Measurements from ENCODE around the gene ZNF768. TPM values are rescaled to one million over a fixed set of nuclear protein-coding genes. Genes with fewer than 3 reads are reported as not detected.
"Not testable (repeated sequence)": the region's sequence is repeated elsewhere in the genome, so short reads cannot be mapped to it uniquely, and the experiment has no call there.

Gene ZNF768
- total RNA-seq, 1 donor from 2014 or later, result 45.6 TPM

- TF ChIP-seq CTCF (IDR thresholded peaks at IDR 0.05; ENCODE audit: partially characterized antibody, unreplicated experiment), result no peak
- Mint-ChIP-seq H3K9me3 (ENCODE audit: unreplicated experiment) (no peaks in the 10 kb centered on the region), H3K27me3 (ENCODE audit: unreplicated experiment) (peaks cover 4% of the 10 kb centered on the region), H3K4me3 (ENCODE audit: unreplicated experiment) (no peak overlapping the region), H3K4me1 (ENCODE audit: low read depth, unreplicated experiment) (no peaks in the 10 kb centered on the region), H3K36me3 (ENCODE audit: unreplicated experiment) (no peaks in the 10 kb centered on the region), H3K27ac (ENCODE audit: unreplicated experiment) (no peak overlapping the region)
- no peak for DNase-seq
These were observed 44.0 kb downstream of the ZNF768 start for GRCh38 chr16:30482366-30482765.

- H3K9me3 Mint-ChIP-seq (ENCODE audit: unreplicated experiment), result no peaks in the 10 kb centered on the region
- no peak overlapping the region for H3K27ac Mint-ChIP-seq (ENCODE audit: unreplicated experiment)
- TF ChIP-seq CTCF (IDR thresholded peaks at IDR 0.05; ENCODE audit: partially characterized antibody, unreplicated experiment), result no peak
- H3K4me1 Mint-ChIP-seq (ENCODE audit: low read depth, unreplicated experiment), result no peaks in the 10 kb centered on the region
- no peaks in the 10 kb centered on the region for H3K36me3 Mint-ChIP-seq (ENCODE audit: unreplicated experiment)
- no peak overlapping the region for H3K4me3 Mint-ChIP-seq (ENCODE audit: unreplicated experiment)
- no peak for DNase-seq
- peaks cover 2% of the 10 kb centered on the region for H3K27me3 Mint-ChIP-seq (ENCODE audit: unreplicated experiment)
These were observed 45.0 kb downstream of the ZNF768 start for GRCh38 chr16:30481381-30481780.

GRCh38 chr16:30478766-30479478, 47.4 kb downstream of the ZNF768 start:
- Mint-ChIP-seq H3K27ac (ENCODE audit: unreplicated experiment) (no peak overlapping the region), H3K4me1 (ENCODE audit: low read depth, unreplicated experiment) (no peaks in the 10 kb centered on the region), H3K36me3 (ENCODE audit: unreplicated experiment) (no peaks in the 10 kb centered on the region), H3K4me3 (ENCODE audit: unreplicated experiment) (no peak overlapping the region), H3K9me3 (ENCODE audit: unreplicated experiment) (no peaks in the 10 kb centered on the region), H3K27me3 (ENCODE audit: unreplicated experiment) (peaks cover 2% of the 10 kb centered on the region)
- TF ChIP-seq CTCF (IDR thresholded peaks at IDR 0.05; ENCODE audit: partially characterized antibody, unreplicated experiment), result no peak
- DNase-seq, result no peak

GRCh38 chr16:30477773-30478172, 48.6 kb downstream of the ZNF768 start:
- not testable (repeated sequence) for H3K4me3 Mint-ChIP-seq (ENCODE audit: unreplicated experiment); H3K27me3 Mint-ChIP-seq (ENCODE audit: unreplicated experiment); H3K4me1 Mint-ChIP-seq (ENCODE audit: low read depth, unreplicated experiment); H3K36me3 Mint-ChIP-seq (ENCODE audit: unreplicated experiment); DNase-seq; H3K9me3 Mint-ChIP-seq (ENCODE audit: unreplicated experiment); H3K27ac Mint-ChIP-seq (ENCODE audit: unreplicated experiment)

GRCh38 chr16:30476991-30477390, 49.4 kb downstream of the ZNF768 start:
- DNase-seq, result no peak
- H3K4me3 Mint-ChIP-seq (ENCODE audit: unreplicated experiment), result no peak overlapping the region
- peaks cover 2% of the 10 kb centered on the region for H3K27me3 Mint-ChIP-seq (ENCODE audit: unreplicated experiment)
- no peaks in the 10 kb centered on the region for H3K9me3 Mint-ChIP-seq (ENCODE audit: unreplicated experiment)
- H3K36me3 Mint-ChIP-seq (ENCODE audit: unreplicated experiment), result no peaks in the 10 kb centered on the region
- no peak overlapping the region for H3K27ac Mint-ChIP-seq (ENCODE audit: unreplicated experiment)
- H3K4me1 Mint-ChIP-seq (ENCODE audit: low read depth, unreplicated experiment), result no peaks in the 10 kb centered on the region
- TF ChIP-seq CTCF (IDR thresholded peaks at IDR 0.05; ENCODE audit: partially characterized antibody, unreplicated experiment), result no peak
